ENCODE data around the gene ARPC1A. TPM values are rescaled to one million over a fixed set of nuclear protein-coding genes. Genes with fewer than 3 reads are reported as not detected.

ARPC1A gene
- total and polyA plus RNA-seq, 2 donors (not counting 1 experiment from before 2014, with no cell fraction given) = 184 to 226 TPM

GRCh38 chr7:99368750-99369389 is 43.2 kb downstream of the ARPC1A start:
- Histone ChIP-seq H3K27ac (ENCODE audit: insufficient read depth, low read length) (no peak overlapping the region), H3K79me2 (ENCODE audit: control insufficient read depth, insufficient read depth, low read length) (no peaks in the 10 kb centered on the region), H3K9ac (ENCODE audit: insufficient read depth, low read length) (no peak overlapping the region), H3K9me3 (ENCODE audit: control insufficient read depth, insufficient read depth, low read depth, low read length) (no peaks in the 10 kb centered on the region), H4K20me1 (ENCODE audit: control insufficient read depth, extremely low read depth, insufficient read depth, low read length) (no peaks in the 10 kb centered on the region), H3K4me2 (ENCODE audit: extremely low read depth, insufficient read depth, low read length) (no peak overlapping the region), H3K27me3 (ENCODE audit: control insufficient read depth, insufficient read depth, low read length) (no peaks in the 10 kb centered on the region), H3K4me3 (replicated peaks in 1 of 4; ENCODE audit: control extremely low read depth in 1 of 4, insufficient read depth in 1 of 4, low read depth in 3 of 4, low read length in 4 of 4) (no peak overlapping the region), H3K4me1 (ENCODE audit: control insufficient read depth, extremely low read depth, insufficient read depth, low read length) (peaks cover 3% of the 10 kb centered on the region), H2AFZ (ENCODE audit: low read length) (no peak overlapping the region), H3K36me3 (ENCODE audit: control insufficient read depth, insufficient read depth, low read length) (peaks cover 16% of the 10 kb centered on the region)
- TF ChIP-seq CTCF (conservative IDR thresholded peaks at IDR 0.05 in 1 of 2, IDR thresholded peaks at IDR 0.05 in 1 of 2; ENCODE audit: low read depth in 1 of 2, low read length in 2 of 2) (no peak), EZH2 (IDR thresholded peaks at IDR 0.05; ENCODE audit: low read length, missing control alignments) (no peak)
- DNase-seq (ENCODE audit: low read depth in 2 of 2) = no peak

DNA sequence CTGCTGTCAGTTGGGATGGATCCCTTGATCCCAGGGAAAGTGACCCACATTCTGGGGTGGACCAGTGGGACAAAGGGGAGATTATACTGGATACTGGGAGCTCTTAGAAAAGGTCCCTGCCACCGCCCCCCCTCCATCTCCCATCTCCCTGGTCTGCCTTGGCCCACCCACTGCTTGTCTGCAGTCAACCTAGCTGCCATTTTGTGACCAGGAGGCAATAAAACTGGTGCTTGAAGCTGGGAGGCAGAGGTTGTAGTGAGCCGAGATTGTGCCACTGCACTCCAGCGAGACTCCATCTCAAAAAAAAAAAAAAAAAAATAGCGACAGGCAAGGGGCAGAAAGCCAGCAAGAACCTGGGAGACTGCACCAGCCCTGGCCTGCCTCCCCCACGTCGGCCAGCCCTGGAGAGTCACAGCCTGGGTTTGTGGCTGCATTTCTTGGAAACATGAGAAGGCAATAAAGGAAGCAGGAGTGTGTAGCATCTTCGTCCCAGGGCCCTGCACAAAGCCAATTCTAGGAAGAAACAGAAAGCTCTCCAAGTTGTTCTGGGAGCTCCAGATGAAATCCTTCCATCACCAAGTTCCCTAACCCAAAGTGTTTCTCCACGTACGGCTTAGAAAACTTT is 44.2 kb downstream of the ARPC1A start:
- Histone ChIP-seq H3K9me3 (ENCODE audit: control insufficient read depth, insufficient read depth, low read depth, low read length) (no peaks in the 10 kb centered on the region), H4K20me1 (ENCODE audit: control insufficient read depth, extremely low read depth, insufficient read depth, low read length) (no peaks in the 10 kb centered on the region), H3K9ac (ENCODE audit: insufficient read depth, low read length) (no peak overlapping the region), H3K4me1 (ENCODE audit: control insufficient read depth, extremely low read depth, insufficient read depth, low read length) (peaks cover 3% of the 10 kb centered on the region), H2AFZ (ENCODE audit: low read length) (no peak overlapping the region), H3K79me2 (ENCODE audit: control insufficient read depth, insufficient read depth, low read length) (no peaks in the 10 kb centered on the region), H3K27me3 (ENCODE audit: control insufficient read depth, insufficient read depth, low read length) (no peaks in the 10 kb centered on the region), H3K4me3 (replicated peaks in 1 of 4; ENCODE audit: control extremely low read depth in 1 of 4, insufficient read depth in 1 of 4, low read depth in 3 of 4, low read length in 4 of 4) (no peak overlapping the region), H3K36me3 (ENCODE audit: control insufficient read depth, insufficient read depth, low read length) (peaks cover 14% of the 10 kb centered on the region), H3K27ac (ENCODE audit: insufficient read depth, low read length) (no peak overlapping the region), H3K4me2 (ENCODE audit: extremely low read depth, insufficient read depth, low read length) (no peak overlapping the region)
- DNase-seq (ENCODE audit: low read depth in 2 of 2) = peak; percentile 34 to 66
- TF ChIP-seq CTCF (conservative IDR thresholded peaks at IDR 0.05 in 1 of 2, IDR thresholded peaks at IDR 0.05 in 1 of 2; ENCODE audit: low read depth in 1 of 2, low read length in 2 of 2) = no peak
- no peak for TF ChIP-seq EZH2 (IDR thresholded peaks at IDR 0.05; ENCODE audit: low read length, missing control alignments)

DNA sequence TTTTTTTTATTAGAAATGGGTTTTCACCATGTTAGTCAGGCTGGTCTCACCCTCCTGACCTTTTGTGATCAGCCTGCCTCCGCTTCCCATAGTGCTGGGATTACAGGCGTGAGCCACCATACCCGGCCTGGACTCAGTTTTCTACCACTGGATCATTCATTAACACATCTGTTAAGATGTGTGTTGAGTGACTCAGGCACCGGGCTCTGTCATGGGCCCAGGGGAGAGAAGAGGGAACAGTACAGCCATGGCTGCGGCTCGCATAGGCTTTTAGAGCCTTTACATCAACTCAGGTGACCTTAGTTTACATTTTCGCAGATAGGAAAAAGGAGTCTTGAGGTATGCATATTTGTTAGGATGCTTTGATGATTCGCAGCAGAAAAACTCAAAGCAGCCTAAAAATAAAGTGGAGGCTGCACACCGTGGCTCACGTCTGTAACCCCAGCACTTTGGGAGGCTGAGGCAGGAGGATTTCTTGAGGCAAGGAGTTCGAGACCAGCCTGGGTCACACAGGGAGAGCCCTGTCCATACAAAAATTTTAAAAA is 45.8 kb downstream of the ARPC1A start:
- H2AFZ ChIP-seq (ENCODE audit: low read length) = no peak overlapping the region
- peaks cover 8% of the 10 kb centered on the region for H3K36me3 ChIP-seq (ENCODE audit: control insufficient read depth, insufficient read depth, low read length)
- H3K4me1 ChIP-seq (ENCODE audit: control insufficient read depth, extremely low read depth, insufficient read depth, low read length) = peaks cover 3% of the 10 kb centered on the region
- TF ChIP-seq EZH2 (IDR thresholded peaks at IDR 0.05; ENCODE audit: low read length, missing control alignments) (no peak), CTCF (conservative IDR thresholded peaks at IDR 0.05 in 1 of 2, IDR thresholded peaks at IDR 0.05 in 1 of 2; ENCODE audit: low read depth in 1 of 2, low read length in 2 of 2) (no peak)
- no peak overlapping the region for H3K9ac ChIP-seq (ENCODE audit: insufficient read depth, low read length)
- peak in 1 of 2 donors; percentile 23 for DNase-seq (ENCODE audit: low read depth in 2 of 2)
- H4K20me1 ChIP-seq (ENCODE audit: control insufficient read depth, extremely low read depth, insufficient read depth, low read length) = no peaks in the 10 kb centered on the region
- H3K27me3 ChIP-seq (ENCODE audit: control insufficient read depth, insufficient read depth, low read length) = no peaks in the 10 kb centered on the region
- no peak overlapping the region for H3K27ac ChIP-seq (ENCODE audit: insufficient read depth, low read length)
- H3K79me2 ChIP-seq (ENCODE audit: control insufficient read depth, insufficient read depth, low read length) = peaks cover 10% of the 10 kb centered on the region
- H3K4me2 ChIP-seq (ENCODE audit: extremely low read depth, insufficient read depth, low read length) = no peak overlapping the region
- no peaks in the 10 kb centered on the region for H3K9me3 ChIP-seq (ENCODE audit: control insufficient read depth, insufficient read depth, low read depth, low read length)
- H3K4me3 ChIP-seq (replicated peaks in 1 of 4; ENCODE audit: control extremely low read depth in 1 of 4, insufficient read depth in 1 of 4, low read depth in 3 of 4, low read length in 4 of 4) = no peak overlapping the region

All from fibroblast of lung (primary cell).